HG03060 (cell line): Measurements from ENCODE around the gene ZNF41.

Source experiments
- ATAC-seq: cut with Tn5 transposase; IDR thresholded peaks from one replicate; pipeline ENCODE4 v1.9.1; 2021; ENCODE audit warnings: low read depth, moderate number of reproducible peaks; ENCODE audit not compliant: unreplicated experiment

Gene ZNF41

GRCh38 chrX:47420265-47420664 lies 62.8 kb downstream of the ZNF41 start:
- ATAC-seq = no peak

GRCh38 chrX:47413179-47413594 lies 69.8 kb downstream of the ZNF41 start:
- ATAC-seq = no peak
